Right lobe of liver (tissue), 4 donors: ENCODE results near the gene HAT1.

Experiments
- CTCF ChIP-seq, 4 donors: fragments of 200-600 bp in 3 of 4; fragments of 450-650 bp in 1 of 4; IDR thresholded peaks; one replicate each; pipeline versions ENCODE4 v1.5.1 to v1.8.0; 2016 to 2022; ENCODE audit warnings: antibody characterized with exemption in 4 of 4, mild to moderate bottlenecking in 2 of 4
- POLR2A ChIP-seq: fragments of 450-650 bp; IDR thresholded peaks from one replicate; pipeline ENCODE4 v1.6.1; 2017; ENCODE audit warnings: antibody characterized with exemption, mild to moderate bottlenecking
- donor health status: DM: no; HTN: no; CAD: no.
- donor health status: DM: no; HTN: no; CAD: no.
- donor health status: DM: no; HTN: yes; CAD: no.

- TF ChIP-seq CTCF (IDR thresholded peaks at IDR 0.05) (no peak), POLR2A (no peak)
Measured at GRCh38 chr2:171972329-171972982, 50.2 kb downstream of the HAT1 start.
